ENCODE results near the gene FAM98A. TPM values are rescaled to one million over a fixed set of nuclear protein-coding genes. Genes with fewer than 3 reads are reported as not detected.

FAM98A gene
- total RNA-seq, 1 experiment from 2014 or later: 47.7 TPM

- no peaks in the 10 kb centered on the region for H3K36me3 Mint-ChIP-seq (ENCODE audit: insufficient read depth, unreplicated experiment)
- DNase-seq: no peak
- BruUV-seq (replicated peaks): no TSS peak
- no peak for TF ChIP-seq CTCF (IDR thresholded peaks at IDR 0.05; ENCODE audit: unreplicated experiment)
- H3K4me1 Mint-ChIP-seq (ENCODE audit: low read depth, unreplicated experiment): no peaks in the 10 kb centered on the region
- CTCF ChIA-PET: no interaction called here
- H3K9me3 Mint-ChIP-seq (ENCODE audit: low read depth, unreplicated experiment): no peaks in the 10 kb centered on the region
- no peak overlapping the region for H3K27ac Mint-ChIP-seq (ENCODE audit: unreplicated experiment)
- no peak overlapping the region for H3K4me3 Mint-ChIP-seq (ENCODE audit: low read depth, unreplicated experiment)
- intact Hi-C loops (cut with micrococcal nuclease; ENCODE audit: unreplicated experiment): no loop called here
- H3K27me3 Mint-ChIP-seq (ENCODE audit: unreplicated experiment): no peaks in the 10 kb centered on the region
These were observed 35.3 kb upstream of the FAM98A start for GRCh38 chr2:33634261-33634910.

- no peaks in the 10 kb centered on the region for H3K27me3 Mint-ChIP-seq (ENCODE audit: unreplicated experiment)
- H3K4me3 Mint-ChIP-seq (ENCODE audit: low read depth, unreplicated experiment): no peak overlapping the region
- BruUV-seq (replicated peaks): no TSS peak
- no peak for DNase-seq
- H3K9me3 Mint-ChIP-seq (ENCODE audit: low read depth, unreplicated experiment): no peaks in the 10 kb centered on the region
- no peak overlapping the region for H3K27ac Mint-ChIP-seq (ENCODE audit: unreplicated experiment)
- no peak for TF ChIP-seq CTCF (IDR thresholded peaks at IDR 0.05; ENCODE audit: unreplicated experiment)
- no peaks in the 10 kb centered on the region for H3K4me1 Mint-ChIP-seq (ENCODE audit: low read depth, unreplicated experiment)
- no peaks in the 10 kb centered on the region for H3K36me3 Mint-ChIP-seq (ENCODE audit: insufficient read depth, unreplicated experiment)
- intact Hi-C loops (cut with micrococcal nuclease; ENCODE audit: unreplicated experiment): no loop called here
- CTCF ChIA-PET: no interaction called here
These were observed 34.2 kb upstream of the FAM98A start for GRCh38 chr2:33633315-33633714.

- CTCF ChIA-PET: no interaction called here
- TF ChIP-seq CTCF (IDR thresholded peaks at IDR 0.05; ENCODE audit: unreplicated experiment): no peak
- Mint-ChIP-seq H3K9me3 (ENCODE audit: low read depth, unreplicated experiment) (no peaks in the 10 kb centered on the region), H3K4me1 (ENCODE audit: low read depth, unreplicated experiment) (no peaks in the 10 kb centered on the region), H3K27ac (ENCODE audit: unreplicated experiment) (no peak overlapping the region), H3K4me3 (ENCODE audit: low read depth, unreplicated experiment) (no peak overlapping the region), H3K27me3 (ENCODE audit: unreplicated experiment) (no peaks in the 10 kb centered on the region), H3K36me3 (ENCODE audit: insufficient read depth, unreplicated experiment) (no peaks in the 10 kb centered on the region)
- no peak for DNase-seq
- intact Hi-C loops (cut with micrococcal nuclease; ENCODE audit: unreplicated experiment): no loop called here
- no TSS peak for BruUV-seq (replicated peaks)
These were observed 33.7 kb upstream of the FAM98A start for GRCh38 chr2:33632831-33633230.

GRCh38 chr2:33628031-33628827, 29.1 kb upstream of the FAM98A start:
- H3K9me3 Mint-ChIP-seq (ENCODE audit: low read depth, unreplicated experiment): no peaks in the 10 kb centered on the region
- no peak overlapping the region for H3K4me3 Mint-ChIP-seq (ENCODE audit: low read depth, unreplicated experiment)
- no peak for DNase-seq
- BruUV-seq (replicated peaks): no TSS peak
- no peaks in the 10 kb centered on the region for H3K27me3 Mint-ChIP-seq (ENCODE audit: unreplicated experiment)
- no peaks in the 10 kb centered on the region for H3K36me3 Mint-ChIP-seq (ENCODE audit: insufficient read depth, unreplicated experiment)
- CTCF ChIA-PET: no interaction called here
- H3K27ac Mint-ChIP-seq (ENCODE audit: unreplicated experiment): no peak overlapping the region
- H3K4me1 Mint-ChIP-seq (ENCODE audit: low read depth, unreplicated experiment): no peaks in the 10 kb centered on the region
- intact Hi-C loops (cut with micrococcal nuclease; ENCODE audit: unreplicated experiment): no loop called here
- no peak for TF ChIP-seq CTCF (IDR thresholded peaks at IDR 0.05; ENCODE audit: unreplicated experiment)
